Uterus (tissue), 4 donors: Measurements from ENCODE around the gene NDUFB3. TPM values are rescaled to one million over a fixed set of nuclear protein-coding genes. Genes with fewer than 3 reads are reported as not detected.

Experiments used
- DNase-seq, 2 donors: peaks; one replicate each; pipeline ENCODE4 v3.0.0-alpha.2; 2019 to 2020
- H3K27ac ChIP-seq, 2 donors: fragments of 200-600 bp; sonication (generic); 1 replicate in 1 of 2; 2 replicates in 1 of 2; pipeline ENCODE4 v1.5.1; 2016 to 2018
- H3K27me3 ChIP-seq, 2 donors: fragments of 200-600 bp; sonication (generic); one replicate each; pipeline ENCODE4 v1.5.1; 2018 to 2019; ENCODE audit warnings: control low read depth in 1 of 2
- H3K36me3 ChIP-seq, 2 donors: fragments of 200-600 bp; sonication (generic); one replicate each; pipeline ENCODE4 v1.5.1; 2019; ENCODE audit warnings: control low read depth in 1 of 2
- H3K4me1 ChIP-seq, 2 donors: fragments of 200-600 bp; sonication (generic); one replicate each; pipeline ENCODE4 v1.5.1; 2018 to 2019; ENCODE audit warnings: control low read depth in 1 of 2
- H3K4me3 ChIP-seq, 2 donors: fragments of 200-600 bp; sonication (generic); 1 replicate in 1 of 2; 2 replicates in 1 of 2; pipeline ENCODE4 v1.5.1; 2018 to 2019; ENCODE audit warnings: mild to moderate bottlenecking in 1 of 2
- H3K9me3 ChIP-seq, 2 donors: fragments of 200-600 bp; sonication (generic); one replicate each; pipeline ENCODE4 v1.5.1; 2019; ENCODE audit warnings: control low read depth in 1 of 2
- CTCF ChIP-seq, 4 experiments: fragments of 200-600 bp in 2 of 4; fragments of 450-650 bp in 2 of 4; sonication (generic) in 2 of 4; IDR thresholded peaks; one replicate each; pipeline ENCODE4 v1.5.1; 2016 to 2019; ENCODE audit warnings: antibody characterized with exemption in 4 of 4, mild to moderate bottlenecking in 2 of 4, moderate library complexity in 1 of 4
- POLR2A ChIP-seq, 2 donors: fragments of 450-650 bp; IDR thresholded peaks; one replicate each; pipeline ENCODE4 v1.6.1; 2016; ENCODE audit warnings: antibody characterized with exemption in 2 of 2, mild to moderate bottlenecking in 1 of 2, moderate library complexity in 1 of 2
- intact Hi-C: fragments of 100-400 bp; cut with DNase I; formaldehyde crosslinking; loops from one replicate; pipeline ENCODE4 v1.15.1; 2023; ENCODE audit warnings: low total_unique reads
- total RNA-seq, 4 donors: library from RNA; depleted of rRNA in 3 of 4; stranded (reverse); fragments of >200 nt in 3 of 4; gene quantifications; one replicate each; pipeline versions ENCODE4 v1.1.0 to v1.2.4, GENCODE V29; 2014 to 2023
- donor health status: DM: yes; HTN: yes; CAD: no.

NDUFB3 gene
- total RNA-seq, 4 donors from 2014 or later = 31.2 to 129 (median 38.3) TPM

GRCh38 chr2:201100497-201100896 lies 28.7 kb downstream of the NDUFB3 start:
- Histone ChIP-seq H3K36me3 (no peaks in the 10 kb centered on the region), H3K27me3 (no peaks in the 10 kb centered on the region), H3K4me1 (no peaks in the 10 kb centered on the region), H3K4me3 (no peak overlapping the region), H3K9me3 (no peaks in the 10 kb centered on the region), H3K27ac (no peak overlapping the region)
- intact Hi-C loops = no loop called here
- DNase-seq = no peak
- TF ChIP-seq CTCF (IDR thresholded peaks at IDR 0.05) (no peak), POLR2A (IDR thresholded peaks at IDR 0.05) (no peak)

DNA sequence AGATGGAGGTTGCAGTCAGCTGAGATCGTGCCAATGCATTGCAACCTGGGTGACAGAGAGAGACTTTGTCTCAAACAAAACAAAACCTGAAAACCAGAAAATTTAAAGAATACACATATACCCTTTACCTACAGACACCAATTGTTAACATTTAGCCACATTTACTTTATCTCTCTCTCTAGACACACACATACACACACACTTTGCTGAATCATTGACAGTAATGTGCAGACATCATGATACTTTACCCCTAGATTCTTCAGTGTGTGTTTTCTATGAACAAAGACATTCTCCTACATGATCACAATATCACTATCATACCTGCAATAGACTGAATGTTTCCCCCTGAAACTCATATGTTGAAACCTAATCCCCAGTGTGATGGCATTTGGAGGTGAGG lies 34.0 kb downstream of the NDUFB3 start:
- Histone ChIP-seq H3K9me3 (no peaks in the 10 kb centered on the region), H3K27ac (no peak overlapping the region), H3K4me3 (no peak overlapping the region), H3K27me3 (no peaks in the 10 kb centered on the region), H3K4me1 (no peaks in the 10 kb centered on the region), H3K36me3 (no peaks in the 10 kb centered on the region)
- no peak for DNase-seq
- TF ChIP-seq CTCF (IDR thresholded peaks at IDR 0.05) (no peak), POLR2A (IDR thresholded peaks at IDR 0.05) (no peak)
- intact Hi-C loops = no loop called here

- Histone ChIP-seq H3K27me3 (no peaks in the 10 kb centered on the region), H3K9me3 (no peaks in the 10 kb centered on the region), H3K36me3 (no peaks in the 10 kb centered on the region), H3K4me1 (no peaks in the 10 kb centered on the region), H3K4me3 (no peak overlapping the region), H3K27ac (no peak overlapping the region)
- DNase-seq = no peak
- intact Hi-C loops = no loop called here
- no peak for TF ChIP-seq CTCF (IDR thresholded peaks at IDR 0.05)
- TF ChIP-seq POLR2A (IDR thresholded peaks at IDR 0.05) = no peak
Measured at GRCh38 chr2:201107624-201108023, 35.8 kb downstream of the NDUFB3 start.

- Histone ChIP-seq H3K4me3 (no peak overlapping the region), H3K27me3 (no peaks in the 10 kb centered on the region), H3K36me3 (no peaks in the 10 kb centered on the region), H3K4me1 (no peaks in the 10 kb centered on the region), H3K9me3 (no peaks in the 10 kb centered on the region), H3K27ac (no peak overlapping the region)
- TF ChIP-seq CTCF (IDR thresholded peaks at IDR 0.05) (no peak), POLR2A (IDR thresholded peaks at IDR 0.05) (no peak)
- intact Hi-C loops = no loop called here
- DNase-seq = no peak
Measured at GRCh38 chr2:201108341-201108740, 36.5 kb downstream of the NDUFB3 start.

GRCh38 chr2:201109186-201109585 lies 37.4 kb downstream of the NDUFB3 start:
- H3K27ac ChIP-seq = no peak overlapping the region
- DNase-seq = no peak
- H3K9me3 ChIP-seq = no peaks in the 10 kb centered on the region
- H3K27me3 ChIP-seq = no peaks in the 10 kb centered on the region
- H3K36me3 ChIP-seq = no peaks in the 10 kb centered on the region
- no peak for TF ChIP-seq CTCF (IDR thresholded peaks at IDR 0.05)
- no peak for TF ChIP-seq POLR2A (IDR thresholded peaks at IDR 0.05)
- H3K4me3 ChIP-seq = no peak overlapping the region
- intact Hi-C loops = no loop called here
- no peaks in the 10 kb centered on the region for H3K4me1 ChIP-seq
